Uterus (tissue), 2 donors: ENCODE measurements around the gene POU3F2.

Source experiments
- POLR2A ChIP-seq, 2 donors: fragments of 450-650 bp; IDR thresholded peaks; one replicate each; pipeline ENCODE4 v1.6.1; 2016; ENCODE audit warnings: antibody characterized with exemption in 2 of 2, mild to moderate bottlenecking in 1 of 2, moderate library complexity in 1 of 2
- TF ChIP-seq, protein P1 (sequence below), 4 experiments: fragments of 200-600 bp in 2 of 4; fragments of 450-650 bp in 2 of 4; sonication (generic) in 2 of 4; IDR thresholded peaks; one replicate each; pipeline ENCODE4 v1.5.1; 2016 to 2019; ENCODE audit warnings: antibody characterized with exemption in 4 of 4, mild to moderate bottlenecking in 2 of 4, moderate library complexity in 1 of 4

DNA sequence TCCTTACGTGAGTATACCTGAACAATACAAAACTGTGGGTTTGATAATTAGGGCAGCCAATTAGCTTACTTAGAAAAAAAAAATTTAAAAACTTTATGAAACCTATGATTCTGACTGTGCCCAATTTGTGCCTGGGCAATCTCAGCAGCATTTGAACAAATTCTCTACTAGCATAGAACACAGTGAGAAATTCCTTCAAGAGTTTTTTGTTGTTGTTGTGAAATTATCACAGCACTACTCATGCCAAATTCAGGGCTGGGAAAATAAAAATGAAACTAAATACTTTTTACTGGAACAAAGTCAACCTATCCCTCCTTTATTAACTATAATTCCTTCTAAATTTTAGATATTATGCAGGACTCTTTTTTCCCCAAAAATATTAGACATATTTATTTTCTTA is 42.9 kb downstream of the POU3F2 start:
- TF ChIP-seq, protein P1, sequence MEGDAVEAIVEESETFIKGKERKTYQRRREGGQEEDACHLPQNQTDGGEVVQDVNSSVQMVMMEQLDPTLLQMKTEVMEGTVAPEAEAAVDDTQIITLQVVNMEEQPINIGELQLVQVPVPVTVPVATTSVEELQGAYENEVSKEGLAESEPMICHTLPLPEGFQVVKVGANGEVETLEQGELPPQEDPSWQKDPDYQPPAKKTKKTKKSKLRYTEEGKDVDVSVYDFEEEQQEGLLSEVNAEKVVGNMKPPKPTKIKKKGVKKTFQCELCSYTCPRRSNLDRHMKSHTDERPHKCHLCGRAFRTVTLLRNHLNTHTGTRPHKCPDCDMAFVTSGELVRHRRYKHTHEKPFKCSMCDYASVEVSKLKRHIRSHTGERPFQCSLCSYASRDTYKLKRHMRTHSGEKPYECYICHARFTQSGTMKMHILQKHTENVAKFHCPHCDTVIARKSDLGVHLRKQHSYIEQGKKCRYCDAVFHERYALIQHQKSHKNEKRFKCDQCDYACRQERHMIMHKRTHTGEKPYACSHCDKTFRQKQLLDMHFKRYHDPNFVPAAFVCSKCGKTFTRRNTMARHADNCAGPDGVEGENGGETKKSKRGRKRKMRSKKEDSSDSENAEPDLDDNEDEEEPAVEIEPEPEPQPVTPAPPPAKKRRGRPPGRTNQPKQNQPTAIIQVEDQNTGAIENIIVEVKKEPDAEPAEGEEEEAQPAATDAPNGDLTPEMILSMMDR (IDR thresholded peaks at IDR 0.05): no peak
- TF ChIP-seq POLR2A (IDR thresholded peaks at IDR 0.05): no peak
